T-helper 2 cell treated with Interferon-gamma antibody and Interleukin-4, amounts not matched to agents 5 μg/mL and 100 μg/mL, for 36 hours (primary cell): ENCODE data around the gene SCN1A.
"Not testable (repeated sequence)": the region's sequence is repeated elsewhere in the genome, so short reads cannot be mapped to it uniquely, and the experiment has no call there.

Experiments used
- DNase-seq: peaks from one replicate; pipeline ENCODE4 v3.0.0; 2021; ENCODE audit warnings: low spot score
- H3K27ac Mint-ChIP-seq: one replicate; pipeline ENCODE4 v1.8.0; 2021; ENCODE audit warnings: mild to moderate bottlenecking, mixed read lengths
- H3K27me3 Mint-ChIP-seq: one replicate; pipeline ENCODE4 v1.8.0; 2021; ENCODE audit warnings: low read depth, mixed read lengths
- H3K36me3 Mint-ChIP-seq: one replicate; pipeline ENCODE4 v1.8.0; 2021; ENCODE audit warnings: low read depth, mixed read lengths
- H3K4me1 Mint-ChIP-seq: one replicate; pipeline ENCODE4 v1.8.0; 2021; ENCODE audit warnings: low read depth, mixed read lengths
- H3K4me3 Mint-ChIP-seq: one replicate; pipeline ENCODE4 v1.8.0; 2022; ENCODE audit warnings: mild to moderate bottlenecking, moderate library complexity, mixed read lengths
- H3K9me3 Mint-ChIP-seq: one replicate; pipeline ENCODE4 v1.8.0; 2021; ENCODE audit warnings: mixed read lengths

The SCN1A gene

GRCh38 chr2:166041613-166042012 lies 86.2 kb downstream of the SCN1A start:
- Mint-ChIP-seq H3K36me3 (no peaks in the 10 kb centered on the region), H3K27ac (no peak overlapping the region)

GRCh38 chr2:166032361-166032760 lies 95.5 kb downstream of the SCN1A start:
- Mint-ChIP-seq H3K27me3 (no peaks in the 10 kb centered on the region), H3K4me3 (no peak overlapping the region), H3K36me3 (no peaks in the 10 kb centered on the region), H3K27ac (no peak overlapping the region), H3K9me3 (no peaks in the 10 kb centered on the region), H3K4me1 (no peaks in the 10 kb centered on the region)
- DNase-seq: no peak

More at GRCh38 chr2:166041613-166042012, 86.2 kb downstream of the SCN1A start:
- no peak overlapping the region for H3K4me3 Mint-ChIP-seq
- H3K4me1 Mint-ChIP-seq: no peaks in the 10 kb centered on the region
- H3K27me3 Mint-ChIP-seq: no peaks in the 10 kb centered on the region
- no peaks in the 10 kb centered on the region for H3K9me3 Mint-ChIP-seq
- DNase-seq: no peak

GRCh38 chr2:166031054-166031453 lies 96.8 kb downstream of the SCN1A start:
- H3K4me3 Mint-ChIP-seq: no peak overlapping the region
- H3K9me3 Mint-ChIP-seq: no peaks in the 10 kb centered on the region
- H3K36me3 Mint-ChIP-seq: no peaks in the 10 kb centered on the region
- no peak overlapping the region for H3K27ac Mint-ChIP-seq
- H3K27me3 Mint-ChIP-seq: no peaks in the 10 kb centered on the region
- no peaks in the 10 kb centered on the region for H3K4me1 Mint-ChIP-seq
- no peak for DNase-seq

DNA sequence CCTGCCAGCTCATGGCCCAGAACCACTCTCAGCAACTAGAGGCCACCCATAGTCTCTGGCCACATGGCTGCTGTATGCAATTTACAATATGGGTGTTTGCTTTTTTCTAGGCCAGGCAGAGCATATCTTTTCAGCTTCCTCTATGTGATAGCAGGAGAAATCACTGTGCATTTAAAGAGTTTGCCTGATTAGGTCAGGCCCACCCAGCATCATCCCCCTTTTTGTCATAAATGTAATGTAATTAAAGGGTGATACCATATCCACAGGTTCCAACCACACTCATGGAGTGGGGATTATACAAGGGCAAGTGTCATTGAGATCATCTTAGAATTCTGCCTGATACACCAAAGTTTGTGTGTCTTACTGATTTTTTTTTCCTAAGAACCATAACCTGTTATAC lies 102.5 kb downstream of the SCN1A start:
- DNase-seq: no peak
- H3K36me3 Mint-ChIP-seq: no peaks in the 10 kb centered on the region
- no peaks in the 10 kb centered on the region for H3K4me1 Mint-ChIP-seq
- H3K4me3 Mint-ChIP-seq: no peak overlapping the region
- no peaks in the 10 kb centered on the region for H3K27me3 Mint-ChIP-seq
- no peaks in the 10 kb centered on the region for H3K9me3 Mint-ChIP-seq
- H3K27ac Mint-ChIP-seq: no peak overlapping the region

GRCh38 chr2:166017208-166017607 lies 110.6 kb downstream of the SCN1A start:
- Mint-ChIP-seq H3K27me3 (no peaks in the 10 kb centered on the region), H3K9me3 (no peaks in the 10 kb centered on the region), H3K27ac (no peak overlapping the region), H3K4me3 (no peak overlapping the region), H3K4me1 (no peaks in the 10 kb centered on the region), H3K36me3 (no peaks in the 10 kb centered on the region)
- no peak for DNase-seq

- H3K27ac Mint-ChIP-seq: no peak overlapping the region
- no peak for DNase-seq
- H3K4me3 Mint-ChIP-seq: no peak overlapping the region
- no peaks in the 10 kb centered on the region for H3K4me1 Mint-ChIP-seq
- no peaks in the 10 kb centered on the region for H3K27me3 Mint-ChIP-seq
- H3K36me3 Mint-ChIP-seq: no peaks in the 10 kb centered on the region
- H3K9me3 Mint-ChIP-seq: no peaks in the 10 kb centered on the region
These were observed 113.9 kb downstream of the SCN1A start for GRCh38 chr2:166013878-166014277.

DNA sequence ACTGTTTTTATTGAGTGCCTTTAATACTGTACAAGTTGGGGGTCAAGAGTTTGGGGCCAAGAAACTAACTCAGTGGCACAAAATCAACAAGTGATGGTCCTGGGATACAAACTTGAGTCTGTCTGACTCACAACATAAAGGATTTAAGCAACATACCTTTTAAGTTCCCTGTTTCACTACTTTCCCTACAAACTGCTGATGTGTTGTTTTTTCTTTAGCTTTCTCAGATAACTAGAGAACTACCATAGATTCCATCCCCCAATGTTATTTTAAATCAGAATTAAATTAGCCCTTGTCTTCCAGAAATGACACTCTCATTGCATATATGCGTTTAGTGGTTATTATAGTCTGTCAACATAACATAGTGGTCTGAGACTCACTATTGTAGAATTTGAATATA lies 116.2 kb downstream of the SCN1A start:
- no peak overlapping the region for H3K4me3 Mint-ChIP-seq
- DNase-seq: no peak
- H3K4me1 Mint-ChIP-seq: no peaks in the 10 kb centered on the region
- H3K9me3 Mint-ChIP-seq: no peaks in the 10 kb centered on the region
- H3K27ac Mint-ChIP-seq: no peak overlapping the region
- H3K27me3 Mint-ChIP-seq: no peaks in the 10 kb centered on the region
- no peaks in the 10 kb centered on the region for H3K36me3 Mint-ChIP-seq

DNA sequence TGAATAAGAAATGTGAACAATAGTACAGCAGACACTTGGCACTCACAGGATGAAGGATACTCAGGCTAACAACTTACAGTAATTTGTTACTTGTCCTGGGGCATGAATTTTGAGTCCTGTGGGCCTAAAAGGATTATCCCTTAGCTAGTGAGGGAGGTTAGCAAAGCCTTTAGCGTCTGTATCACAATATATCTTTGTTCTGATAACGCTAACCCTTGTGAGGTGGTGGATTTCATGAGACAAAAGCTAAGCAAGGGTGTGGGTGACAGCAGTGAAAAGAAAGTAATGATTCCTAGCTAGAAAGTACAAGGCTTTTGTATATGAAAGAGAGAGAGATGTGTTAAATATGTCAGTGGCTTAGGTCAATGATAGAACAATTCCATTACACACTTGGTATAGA lies 127.4 kb downstream of the SCN1A start:
- Mint-ChIP-seq H3K36me3 (no peaks in the 10 kb centered on the region), H3K27ac (no peak overlapping the region), H3K4me3 (no peak overlapping the region), H3K4me1 (no peaks in the 10 kb centered on the region), H3K27me3 (peaks cover 2% of the 10 kb centered on the region), H3K9me3 (no peaks in the 10 kb centered on the region)
- DNase-seq: no peak

DNA sequence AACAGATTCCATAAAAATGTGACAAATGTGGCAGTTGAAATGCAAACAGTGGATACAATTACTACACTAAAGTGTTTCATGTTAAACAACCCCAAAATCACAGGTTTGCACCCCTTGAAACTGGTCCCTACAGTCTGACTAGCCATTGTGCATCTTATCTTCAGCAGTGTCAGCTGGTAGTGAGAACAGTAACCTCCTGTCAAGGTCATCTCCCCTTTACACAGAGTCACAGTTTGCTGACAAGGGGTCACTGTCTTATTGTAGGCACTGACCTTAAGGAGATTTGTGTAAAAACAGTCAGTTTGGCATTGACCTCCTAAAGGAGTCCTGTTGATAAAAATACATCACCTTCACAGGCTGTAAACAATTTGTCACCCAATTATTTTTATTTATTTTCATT lies 137.0 kb downstream of the SCN1A start:
- H3K4me3 Mint-ChIP-seq: no peak overlapping the region
- no peaks in the 10 kb centered on the region for H3K27me3 Mint-ChIP-seq
- no peak overlapping the region for H3K27ac Mint-ChIP-seq
- H3K36me3 Mint-ChIP-seq: no peaks in the 10 kb centered on the region
- DNase-seq: no peak
- H3K4me1 Mint-ChIP-seq: no peaks in the 10 kb centered on the region
- H3K9me3 Mint-ChIP-seq: no peaks in the 10 kb centered on the region

DNA sequence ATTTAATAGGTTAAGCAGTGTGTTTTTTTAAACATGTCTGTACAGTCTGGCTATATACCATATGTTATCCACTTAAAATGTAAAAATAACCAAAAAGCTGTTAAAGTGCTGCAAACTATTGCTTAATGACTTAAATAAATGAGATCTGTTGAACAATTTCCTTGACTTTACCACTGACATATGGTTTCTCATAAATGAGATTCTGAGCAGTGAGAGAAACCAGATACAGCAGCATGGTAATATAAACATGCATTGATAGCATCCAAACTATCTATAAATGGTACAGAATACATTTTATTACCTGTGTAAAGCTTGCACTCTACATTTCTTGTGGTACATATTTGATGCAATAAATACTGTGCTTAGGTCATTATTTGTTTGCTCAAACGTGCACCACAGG lies 138.0 kb downstream of the SCN1A start:
- DNase-seq: no peak
- Mint-ChIP-seq H3K4me1 (no peaks in the 10 kb centered on the region), H3K4me3 (no peak overlapping the region), H3K9me3 (no peaks in the 10 kb centered on the region), H3K36me3 (no peaks in the 10 kb centered on the region), H3K27ac (no peak overlapping the region), H3K27me3 (peaks cover 3% of the 10 kb centered on the region)

DNA sequence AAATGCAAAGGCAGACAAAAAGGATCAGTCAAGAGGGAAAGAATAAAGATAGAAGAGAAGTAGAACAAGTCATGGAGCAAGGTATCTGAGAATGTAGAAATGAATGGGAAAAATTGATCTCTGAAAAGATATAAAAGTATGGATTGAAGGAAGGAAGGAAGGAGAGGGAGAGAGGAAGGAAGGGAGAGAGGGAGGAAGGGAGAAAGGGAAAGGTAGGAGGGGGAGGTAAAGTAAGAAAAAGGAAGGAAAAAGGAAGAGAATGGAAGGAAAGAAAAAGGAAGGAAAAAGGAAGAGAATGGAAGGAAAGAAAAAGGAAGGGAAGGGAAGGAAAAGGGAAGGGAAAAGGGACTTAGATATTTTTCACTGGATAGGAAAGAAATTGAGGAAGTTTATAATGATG lies 142.7 kb downstream of the SCN1A start:
- Mint-ChIP-seq H3K27me3 (peaks cover 7% of the 10 kb centered on the region), H3K4me3 (no peak overlapping the region), H3K27ac (no peak overlapping the region), H3K36me3 (no peaks in the 10 kb centered on the region), H3K4me1 (no peaks in the 10 kb centered on the region), H3K9me3 (no peaks in the 10 kb centered on the region)
- no peak for DNase-seq

DNA sequence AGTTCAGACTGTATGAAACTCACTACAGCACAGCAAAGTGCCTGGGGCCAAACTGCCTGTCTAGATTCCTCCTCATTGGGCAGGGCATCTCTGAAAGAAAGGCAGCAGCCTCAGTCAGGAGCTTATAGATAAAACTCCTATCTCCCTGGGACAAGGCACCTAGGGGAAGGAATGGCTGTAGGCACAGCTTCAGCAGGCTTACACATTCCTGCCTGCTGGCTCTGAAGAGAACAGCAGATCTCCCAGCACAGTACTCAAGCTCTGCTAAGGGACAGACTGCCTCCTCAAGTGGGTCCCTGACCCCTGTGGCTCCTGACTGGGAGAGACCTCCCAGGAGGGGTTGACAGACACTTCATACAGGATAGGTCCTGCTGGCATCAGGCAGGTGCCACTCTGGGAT lies 155.7 kb downstream of the SCN1A start:
- not testable (repeated sequence) for DNase-seq, H3K36me3 Mint-ChIP-seq, H3K4me3 Mint-ChIP-seq, H3K27me3 Mint-ChIP-seq, H3K9me3 Mint-ChIP-seq, H3K27ac Mint-ChIP-seq, H3K4me1 Mint-ChIP-seq

DNA sequence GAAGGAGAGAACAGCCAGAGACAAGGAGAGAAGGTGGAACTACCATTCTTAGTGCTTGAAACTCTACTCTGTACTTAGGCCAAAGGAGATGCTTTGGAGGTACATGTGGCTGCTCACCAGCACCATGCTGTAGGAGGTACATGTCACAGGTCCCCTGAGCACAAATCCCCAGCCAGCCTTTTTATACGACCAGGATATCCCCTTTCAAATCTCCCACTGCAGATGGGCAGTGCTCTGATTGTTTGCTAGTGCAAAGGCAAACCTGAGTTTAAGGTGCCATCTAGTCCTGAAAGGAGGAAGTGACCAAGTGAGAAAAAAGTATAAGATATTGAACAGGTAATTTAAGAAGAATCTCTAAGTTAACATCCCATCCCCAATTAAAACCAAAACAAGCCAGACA lies 157.2 kb downstream of the SCN1A start:
- H3K4me3 Mint-ChIP-seq: no peak overlapping the region
- H3K36me3 Mint-ChIP-seq: no peaks in the 10 kb centered on the region
- H3K4me1 Mint-ChIP-seq: no peaks in the 10 kb centered on the region
- peaks cover 4% of the 10 kb centered on the region for H3K27me3 Mint-ChIP-seq
- no peak overlapping the region for H3K27ac Mint-ChIP-seq
- no peaks in the 10 kb centered on the region for H3K9me3 Mint-ChIP-seq
- no peak for DNase-seq

GRCh38 chr2:165969227-165969626 lies 158.6 kb downstream of the SCN1A start:
- no peak overlapping the region for H3K4me3 Mint-ChIP-seq
- H3K36me3 Mint-ChIP-seq: no peaks in the 10 kb centered on the region
- DNase-seq: no peak
- peaks cover 4% of the 10 kb centered on the region for H3K27me3 Mint-ChIP-seq
- H3K9me3 Mint-ChIP-seq: no peaks in the 10 kb centered on the region
- H3K4me1 Mint-ChIP-seq: no peaks in the 10 kb centered on the region
- H3K27ac Mint-ChIP-seq: no peak overlapping the region

GRCh38 chr2:165967746-165968145 lies 160.1 kb downstream of the SCN1A start:
- H3K4me1 Mint-ChIP-seq: no peaks in the 10 kb centered on the region
- H3K36me3 Mint-ChIP-seq: no peaks in the 10 kb centered on the region
- H3K27me3 Mint-ChIP-seq: peaks cover 6% of the 10 kb centered on the region
- no peak overlapping the region for H3K27ac Mint-ChIP-seq
- no peak overlapping the region for H3K4me3 Mint-ChIP-seq
- DNase-seq: no peak
- no peaks in the 10 kb centered on the region for H3K9me3 Mint-ChIP-seq
